Ishikawa (cell line): ENCODE data around the gene AGAP1.

Experiments
- CEBPB ChIP-seq: IDR thresholded peaks from 2 replicates; pipeline ENCODE4 v1.6.1; 2012
- CREB1 ChIP-seq: IDR thresholded peaks from 2 replicates; pipeline ENCODE4 v1.6.1; 2012; ENCODE audit warnings: low read depth
- EGR1 ChIP-seq: IDR thresholded peaks from 2 replicates; pipeline ENCODE4 v1.6.1; 2012
- EP300 ChIP-seq: IDR thresholded peaks from 2 replicates; pipeline ENCODE4 v1.6.1; 2012; ENCODE audit warnings: borderline replicate concordance
- NFIC ChIP-seq: IDR thresholded peaks from 2 replicates; pipeline ENCODE4 v1.6.1; 2012
- TAF1 ChIP-seq: IDR thresholded peaks from 2 replicates; pipeline ENCODE4 v1.6.1; 2012; ENCODE audit warnings: low read depth, mild to moderate bottlenecking
- TCF12 ChIP-seq: IDR thresholded peaks from 2 replicates; pipeline ENCODE4 v1.6.1; 2012; ENCODE audit warnings: low read depth
- TEAD4 ChIP-seq: IDR thresholded peaks from 2 replicates; pipeline ENCODE4 v1.6.1; 2012
- YY1 ChIP-seq: IDR thresholded peaks from 2 replicates; pipeline ENCODE4 v1.6.1; 2012; ENCODE audit warnings: low read depth
- ZBTB7A ChIP-seq: IDR thresholded peaks from 2 replicates; pipeline ENCODE4 v1.6.1; 2012; ENCODE audit warnings: low read depth
- TF ChIP-seq, protein P1 (sequence below): IDR thresholded peaks from 2 replicates; pipeline ENCODE4 v1.6.1; 2012
- TF ChIP-seq, protein P2 (sequence below): IDR thresholded peaks from 2 replicates; pipeline ENCODE4 v1.6.1; 2012; ENCODE audit warnings: low read depth, mild to moderate bottlenecking
- TF ChIP-seq, protein P3 (sequence below): IDR thresholded peaks from 2 replicates; pipeline ENCODE4 v1.6.1; 2012

Gene AGAP1

DNA sequence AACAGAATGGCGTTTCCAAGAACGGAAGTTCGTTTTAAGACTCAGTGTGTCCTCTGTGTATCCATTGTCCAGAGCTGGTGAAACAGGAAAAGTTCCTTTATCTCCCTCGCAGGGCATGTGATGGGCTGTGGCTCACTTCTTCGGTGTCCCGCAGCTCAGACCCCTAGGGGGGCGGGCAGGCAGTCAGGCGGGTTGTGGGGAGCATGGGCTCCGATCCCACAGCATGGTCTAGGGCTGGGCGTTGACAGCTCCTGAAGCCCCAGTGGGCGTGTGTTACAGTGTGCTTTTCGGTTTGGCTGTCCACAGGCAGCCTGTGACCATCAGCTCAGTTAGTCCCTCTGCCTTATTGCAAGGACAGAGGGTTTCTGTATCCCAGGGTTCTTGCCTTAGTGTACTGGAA, 319.6 kb downstream of the AGAP1 start:
- TF ChIP-seq YY1 (no peak), EP300 (no peak), TEAD4 (no peak), EGR1 (no peak), TAF1 (no peak), CEBPB (no peak), TCF12 (no peak), CREB1 (no peak), NFIC (no peak), ZBTB7A (no peak)
- TF ChIP-seq, protein P1, sequence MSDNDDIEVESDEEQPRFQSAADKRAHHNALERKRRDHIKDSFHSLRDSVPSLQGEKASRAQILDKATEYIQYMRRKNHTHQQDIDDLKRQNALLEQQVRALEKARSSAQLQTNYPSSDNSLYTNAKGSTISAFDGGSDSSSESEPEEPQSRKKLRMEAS: no peak
- TF ChIP-seq, protein P2, sequence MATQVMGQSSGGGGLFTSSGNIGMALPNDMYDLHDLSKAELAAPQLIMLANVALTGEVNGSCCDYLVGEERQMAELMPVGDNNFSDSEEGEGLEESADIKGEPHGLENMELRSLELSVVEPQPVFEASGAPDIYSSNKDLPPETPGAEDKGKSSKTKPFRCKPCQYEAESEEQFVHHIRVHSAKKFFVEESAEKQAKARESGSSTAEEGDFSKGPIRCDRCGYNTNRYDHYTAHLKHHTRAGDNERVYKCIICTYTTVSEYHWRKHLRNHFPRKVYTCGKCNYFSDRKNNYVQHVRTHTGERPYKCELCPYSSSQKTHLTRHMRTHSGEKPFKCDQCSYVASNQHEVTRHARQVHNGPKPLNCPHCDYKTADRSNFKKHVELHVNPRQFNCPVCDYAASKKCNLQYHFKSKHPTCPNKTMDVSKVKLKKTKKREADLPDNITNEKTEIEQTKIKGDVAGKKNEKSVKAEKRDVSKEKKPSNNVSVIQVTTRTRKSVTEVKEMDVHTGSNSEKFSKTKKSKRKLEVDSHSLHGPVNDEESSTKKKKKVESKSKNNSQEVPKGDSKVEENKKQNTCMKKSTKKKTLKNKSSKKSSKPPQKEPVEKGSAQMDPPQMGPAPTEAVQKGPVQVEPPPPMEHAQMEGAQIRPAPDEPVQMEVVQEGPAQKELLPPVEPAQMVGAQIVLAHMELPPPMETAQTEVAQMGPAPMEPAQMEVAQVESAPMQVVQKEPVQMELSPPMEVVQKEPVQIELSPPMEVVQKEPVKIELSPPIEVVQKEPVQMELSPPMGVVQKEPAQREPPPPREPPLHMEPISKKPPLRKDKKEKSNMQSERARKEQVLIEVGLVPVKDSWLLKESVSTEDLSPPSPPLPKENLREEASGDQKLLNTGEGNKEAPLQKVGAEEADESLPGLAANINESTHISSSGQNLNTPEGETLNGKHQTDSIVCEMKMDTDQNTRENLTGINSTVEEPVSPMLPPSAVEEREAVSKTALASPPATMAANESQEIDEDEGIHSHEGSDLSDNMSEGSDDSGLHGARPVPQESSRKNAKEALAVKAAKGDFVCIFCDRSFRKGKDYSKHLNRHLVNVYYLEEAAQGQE: no peak
- TF ChIP-seq, protein P3, sequence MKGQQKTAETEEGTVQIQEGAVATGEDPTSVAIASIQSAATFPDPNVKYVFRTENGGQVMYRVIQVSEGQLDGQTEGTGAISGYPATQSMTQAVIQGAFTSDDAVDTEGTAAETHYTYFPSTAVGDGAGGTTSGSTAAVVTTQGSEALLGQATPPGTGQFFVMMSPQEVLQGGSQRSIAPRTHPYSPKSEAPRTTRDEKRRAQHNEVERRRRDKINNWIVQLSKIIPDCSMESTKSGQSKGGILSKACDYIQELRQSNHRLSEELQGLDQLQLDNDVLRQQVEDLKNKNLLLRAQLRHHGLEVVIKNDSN: no peak

DNA sequence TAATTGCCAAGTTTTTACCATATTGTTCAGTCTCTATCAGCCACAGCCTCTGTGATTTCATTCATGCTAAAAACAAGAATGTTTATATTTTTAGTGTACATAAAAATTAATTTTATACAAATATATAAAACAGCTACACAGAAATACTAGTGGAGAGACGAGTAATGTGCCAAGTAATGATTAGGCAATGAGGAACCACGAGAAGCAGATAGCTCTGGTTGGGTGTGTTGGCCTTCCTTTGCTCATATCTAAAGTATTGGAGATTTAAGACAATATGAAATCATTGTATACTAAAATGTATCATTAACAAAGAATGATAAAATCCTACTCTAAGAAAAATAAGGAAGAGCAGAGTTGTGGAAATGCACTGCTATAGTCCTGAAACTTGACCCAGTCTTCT, 326.7 kb downstream of the AGAP1 start:
- TF ChIP-seq TAF1 (no peak), EGR1 (no peak), TCF12 (no peak), YY1 (no peak), ZBTB7A (no peak), EP300 (no peak), CREB1 (no peak)
- TF ChIP-seq, protein P3: no peak
- TF ChIP-seq, protein P2: no peak
- TF ChIP-seq, protein P1: no peak

DNA sequence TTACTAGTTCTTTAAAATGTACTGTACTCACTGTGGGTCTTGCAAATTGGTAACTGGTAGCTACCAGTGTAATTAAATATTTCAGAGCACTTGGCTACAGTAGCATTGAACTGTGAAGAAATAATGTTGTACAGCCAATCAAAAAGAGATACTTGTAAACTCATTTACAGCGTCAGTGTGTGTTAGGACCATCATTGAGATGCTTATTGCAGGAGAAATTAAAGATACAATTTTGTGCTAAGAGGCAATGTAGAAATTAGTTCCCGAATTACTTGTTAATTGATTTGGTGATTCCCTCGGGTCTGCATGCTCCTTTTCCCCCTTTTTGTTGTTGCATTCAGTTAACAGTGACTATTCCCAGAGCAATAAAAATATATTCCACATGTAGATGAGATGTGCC, 330.5 kb downstream of the AGAP1 start:
- TF ChIP-seq TCF12 (no peak), TAF1 (no peak), CREB1 (no peak), EGR1 (no peak), YY1 (no peak), TEAD4 (no peak)
- TF ChIP-seq, protein P2: no peak
- TF ChIP-seq, protein P3: no peak
- TF ChIP-seq, protein P1: no peak

DNA sequence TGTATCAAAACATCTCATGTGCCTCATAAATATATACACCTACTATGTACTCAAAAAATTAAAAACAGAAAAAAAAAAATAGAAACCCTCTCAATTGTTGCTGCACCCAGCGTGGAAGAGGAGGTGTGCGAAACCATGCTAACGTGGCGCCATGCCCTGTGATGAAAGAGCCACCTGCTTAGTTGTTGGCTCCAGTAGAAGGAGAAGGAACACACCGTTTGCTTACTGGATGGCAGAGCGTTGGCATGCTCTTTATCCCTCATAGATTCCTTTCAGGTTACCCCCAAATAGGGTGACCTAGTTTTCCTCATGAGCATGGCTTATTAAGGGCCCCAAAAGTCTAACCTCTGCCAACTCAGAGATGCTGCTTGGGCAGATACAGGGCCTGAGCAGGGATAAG, 332.1 kb downstream of the AGAP1 start:
- TF ChIP-seq, protein P2: no peak
- TF ChIP-seq TEAD4 (no peak), CEBPB (no peak)
